KMS-11 (cell line): ENCODE data around the gene KCNJ11.

Experiments used
- H2AFZ ChIP-seq: fragments of 200-600 bp; sonication (generic); 2 replicates; pipeline ENCODE4 v1.6.1; 2016; ENCODE audit warnings: antibody characterized with exemption, mixed run types, low read depth
- H3K27ac ChIP-seq: fragments of 200-600 bp; sonication (generic); 2 replicates; pipeline ENCODE4 v1.6.1; 2016; ENCODE audit warnings: mild to moderate bottlenecking, mixed run types
- H3K27me3 ChIP-seq: fragments of 200-600 bp; sonication (generic); 2 replicates; pipeline ENCODE4 v1.6.1; 2017; ENCODE audit warnings: mild to moderate bottlenecking, low read depth, mixed run types, moderate library complexity; ENCODE audit not compliant: insufficient read depth
- H3K36me3 ChIP-seq: fragments of 200-600 bp; sonication (generic); 2 replicates; pipeline ENCODE4 v1.6.1; 2017; ENCODE audit warnings: mild to moderate bottlenecking, mixed run types; ENCODE audit not compliant: insufficient read depth
- H3K4me1 ChIP-seq: fragments of 200-600 bp; sonication (generic); 2 replicates; pipeline ENCODE4 v1.6.1; 2016; ENCODE audit warnings: mild to moderate bottlenecking, low read depth, mixed run types; ENCODE audit not compliant: poor library complexity, severe bottlenecking
- H3K4me2 ChIP-seq: fragments of 200-600 bp; sonication (generic); 2 replicates; pipeline ENCODE4 v1.7.0; 2016; ENCODE audit warnings: mild to moderate bottlenecking, mixed run types
- H3K4me3 ChIP-seq: fragments of 200-600 bp; sonication (generic); IDR thresholded peaks from 2 replicates; pipeline ENCODE4 v1.6.1; 2017; ENCODE audit warnings: low read depth, low read length, mixed read lengths; ENCODE audit not compliant: insufficient read depth
- H3K79me2 ChIP-seq: fragments of 200-600 bp; sonication (generic); 2 replicates; pipeline ENCODE4 v1.6.1; 2016; ENCODE audit warnings: low read depth, mixed run types; ENCODE audit not compliant: insufficient read depth
- H3K9ac ChIP-seq: fragments of 200-600 bp; sonication (generic); 2 replicates; pipeline ENCODE4 v1.6.1; 2016; ENCODE audit warnings: mild to moderate bottlenecking, mixed run types
- H4K20me1 ChIP-seq: fragments of 200-600 bp; sonication (generic); 2 replicates; pipeline ENCODE4 v1.6.1; 2016; ENCODE audit warnings: mild to moderate bottlenecking, mixed run types; ENCODE audit not compliant: insufficient read depth
- TF ChIP-seq, protein P1 (sequence below): fragments of 200-600 bp; sonication (generic); conservative IDR thresholded peaks from 2 replicates; pipeline ENCODE4 v1.6.1; 2017; ENCODE audit warnings: low read depth, mild to moderate bottlenecking, antibody characterized with exemption, low read length, moderate library complexity, mixed read lengths

Gene KCNJ11

DNA sequence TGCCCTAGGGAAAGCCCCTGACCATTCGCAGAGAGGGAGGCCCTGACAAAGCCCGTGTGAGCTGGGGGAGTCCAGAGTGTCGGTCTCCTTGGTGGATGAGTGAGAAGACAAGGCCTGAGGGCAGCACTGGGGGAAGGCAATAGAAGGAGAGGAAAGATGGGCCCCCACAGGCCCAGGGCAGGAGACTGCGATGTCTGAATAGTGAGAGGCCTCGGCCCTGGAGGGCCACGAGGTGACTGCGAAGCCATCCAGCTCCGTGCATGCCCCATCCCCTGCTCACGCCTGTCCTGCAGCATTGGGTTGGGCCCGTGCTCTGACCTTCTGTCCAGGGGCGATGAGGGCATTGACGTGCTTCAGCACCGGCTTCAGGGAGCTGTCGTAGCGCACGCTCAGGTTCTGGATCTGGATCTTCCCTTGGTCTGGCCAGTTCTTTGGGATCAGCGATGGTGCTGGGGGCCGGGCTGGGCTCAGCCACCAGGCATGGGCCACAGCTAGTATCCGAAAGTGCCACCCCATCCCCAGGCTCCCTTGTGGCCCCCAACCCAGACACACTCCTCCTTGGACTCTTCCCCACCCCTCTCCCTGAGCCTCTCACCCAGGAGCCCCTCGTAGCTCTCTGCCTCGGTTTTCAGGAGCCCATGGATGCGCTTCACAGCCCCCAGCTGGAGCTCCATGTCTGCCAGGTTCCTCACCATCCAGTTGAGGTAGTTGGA, 8.3 kb upstream of the KCNJ11 start:
- Histone ChIP-seq H3K36me3 (no peaks in the 10 kb centered on the region), H3K4me2 (no peak overlapping the region), H3K27ac (no peak overlapping the region), H2AFZ (no peak overlapping the region), H3K4me1 (no peaks in the 10 kb centered on the region), H3K27me3 (no peaks in the 10 kb centered on the region), H4K20me1 (no peaks in the 10 kb centered on the region), H3K4me3 (no peak overlapping the region), H3K9ac (no peak overlapping the region), H3K79me2 (no peaks in the 10 kb centered on the region)
- TF ChIP-seq, protein P1, sequence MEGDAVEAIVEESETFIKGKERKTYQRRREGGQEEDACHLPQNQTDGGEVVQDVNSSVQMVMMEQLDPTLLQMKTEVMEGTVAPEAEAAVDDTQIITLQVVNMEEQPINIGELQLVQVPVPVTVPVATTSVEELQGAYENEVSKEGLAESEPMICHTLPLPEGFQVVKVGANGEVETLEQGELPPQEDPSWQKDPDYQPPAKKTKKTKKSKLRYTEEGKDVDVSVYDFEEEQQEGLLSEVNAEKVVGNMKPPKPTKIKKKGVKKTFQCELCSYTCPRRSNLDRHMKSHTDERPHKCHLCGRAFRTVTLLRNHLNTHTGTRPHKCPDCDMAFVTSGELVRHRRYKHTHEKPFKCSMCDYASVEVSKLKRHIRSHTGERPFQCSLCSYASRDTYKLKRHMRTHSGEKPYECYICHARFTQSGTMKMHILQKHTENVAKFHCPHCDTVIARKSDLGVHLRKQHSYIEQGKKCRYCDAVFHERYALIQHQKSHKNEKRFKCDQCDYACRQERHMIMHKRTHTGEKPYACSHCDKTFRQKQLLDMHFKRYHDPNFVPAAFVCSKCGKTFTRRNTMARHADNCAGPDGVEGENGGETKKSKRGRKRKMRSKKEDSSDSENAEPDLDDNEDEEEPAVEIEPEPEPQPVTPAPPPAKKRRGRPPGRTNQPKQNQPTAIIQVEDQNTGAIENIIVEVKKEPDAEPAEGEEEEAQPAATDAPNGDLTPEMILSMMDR, result no peak

- Histone ChIP-seq H3K27me3 (no peaks in the 10 kb centered on the region), H3K36me3 (no peaks in the 10 kb centered on the region), H3K9ac (no peak overlapping the region), H3K27ac (no peak overlapping the region), H3K79me2 (no peaks in the 10 kb centered on the region), H3K4me1 (no peaks in the 10 kb centered on the region), H3K4me3 (no peak overlapping the region), H4K20me1 (no peaks in the 10 kb centered on the region), H2AFZ (no peak overlapping the region), H3K4me2 (no peak overlapping the region)
- TF ChIP-seq, protein P1, result no peak
These were observed 7.5 kb upstream of the KCNJ11 start for GRCh38 chr11:17395978-17396377.

DNA sequence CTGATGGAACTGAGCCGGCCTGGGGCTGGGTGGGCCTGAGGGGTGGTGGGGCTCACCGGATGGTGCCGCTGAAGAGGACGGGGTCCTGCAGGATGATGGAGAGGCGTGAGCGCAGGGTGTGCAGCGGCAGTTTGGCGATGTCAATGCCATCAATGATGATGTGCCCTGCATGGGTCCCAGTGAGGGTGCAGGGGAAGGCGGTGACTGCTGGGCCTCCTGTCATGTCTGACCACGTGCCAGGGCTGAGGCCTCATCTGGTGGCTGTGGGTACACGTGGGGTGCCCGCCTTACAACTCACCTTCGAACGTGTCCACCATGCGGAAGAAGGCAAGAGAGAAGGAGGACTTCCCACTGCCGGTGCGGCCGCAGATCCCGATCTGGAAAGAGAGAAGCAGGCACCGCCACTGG, 7.1 kb upstream of the KCNJ11 start:
- Histone ChIP-seq H3K4me2 (no peak overlapping the region), H3K27ac (no peak overlapping the region), H3K27me3 (no peaks in the 10 kb centered on the region), H3K4me3 (no peak overlapping the region), H4K20me1 (no peaks in the 10 kb centered on the region), H3K36me3 (no peaks in the 10 kb centered on the region), H3K79me2 (no peaks in the 10 kb centered on the region), H3K9ac (no peak overlapping the region), H3K4me1 (no peaks in the 10 kb centered on the region), H2AFZ (no peak overlapping the region)
- TF ChIP-seq, protein P1, result no peak

GRCh38 chr11:17394743-17395390, 6.4 kb upstream of the KCNJ11 start:
- Histone ChIP-seq H3K4me2 (no peak overlapping the region), H2AFZ (no peak overlapping the region), H4K20me1 (no peaks in the 10 kb centered on the region), H3K27me3 (no peaks in the 10 kb centered on the region), H3K79me2 (no peaks in the 10 kb centered on the region), H3K36me3 (no peaks in the 10 kb centered on the region), H3K4me1 (peaks cover 4% of the 10 kb centered on the region), H3K4me3 (no peak overlapping the region), H3K9ac (no peak overlapping the region), H3K27ac (no peak overlapping the region)
- TF ChIP-seq, protein P1, result no peak
